PFSK-1 (cell line): ENCODE results near the gene GPR32.

Experiments
- FOXP2 ChIP-seq: optimal IDR thresholded peaks from 2 replicates; pipeline ENCODE3; 2011; ENCODE audit warnings: borderline replicate concordance, control low read depth, inconsistent platforms; ENCODE audit not compliant: insufficient read depth; ENCODE audit errors: extremely low read length, extremely low read depth
- POLR2AphosphoS5 ChIP-seq: IDR thresholded peaks from 2 replicates; pipeline ENCODE4 v1.6.1; 2012; ENCODE audit warnings: low read depth, mild to moderate bottlenecking, control low read depth, low read length, moderate library complexity
- REST ChIP-seq, 2 experiments: IDR thresholded peaks; 2 replicates each; pipeline versions ENCODE4 v1.6.1 to v1.8.0; 2011 to 2012; ENCODE audit warnings: low read depth in 2 of 2, low read length in 2 of 2, control low read depth in 1 of 2, inconsistent platforms in 1 of 2, mild to moderate bottlenecking in 1 of 2, moderate library complexity in 1 of 2; ENCODE audit not compliant: insufficient read depth in 1 of 2
- SIN3A ChIP-seq: IDR thresholded peaks from 2 replicates; pipeline ENCODE4 v1.6.1; 2012; ENCODE audit warnings: mild to moderate bottlenecking, low read length, moderate library complexity, borderline replicate concordance; ENCODE audit not compliant: insufficient read depth
- TAF1 ChIP-seq: IDR thresholded peaks from 2 replicates; pipeline ENCODE4 v1.6.1; 2012; ENCODE audit warnings: low read length, control low read depth, borderline replicate concordance; ENCODE audit not compliant: insufficient read depth

The GPR32 gene

DNA sequence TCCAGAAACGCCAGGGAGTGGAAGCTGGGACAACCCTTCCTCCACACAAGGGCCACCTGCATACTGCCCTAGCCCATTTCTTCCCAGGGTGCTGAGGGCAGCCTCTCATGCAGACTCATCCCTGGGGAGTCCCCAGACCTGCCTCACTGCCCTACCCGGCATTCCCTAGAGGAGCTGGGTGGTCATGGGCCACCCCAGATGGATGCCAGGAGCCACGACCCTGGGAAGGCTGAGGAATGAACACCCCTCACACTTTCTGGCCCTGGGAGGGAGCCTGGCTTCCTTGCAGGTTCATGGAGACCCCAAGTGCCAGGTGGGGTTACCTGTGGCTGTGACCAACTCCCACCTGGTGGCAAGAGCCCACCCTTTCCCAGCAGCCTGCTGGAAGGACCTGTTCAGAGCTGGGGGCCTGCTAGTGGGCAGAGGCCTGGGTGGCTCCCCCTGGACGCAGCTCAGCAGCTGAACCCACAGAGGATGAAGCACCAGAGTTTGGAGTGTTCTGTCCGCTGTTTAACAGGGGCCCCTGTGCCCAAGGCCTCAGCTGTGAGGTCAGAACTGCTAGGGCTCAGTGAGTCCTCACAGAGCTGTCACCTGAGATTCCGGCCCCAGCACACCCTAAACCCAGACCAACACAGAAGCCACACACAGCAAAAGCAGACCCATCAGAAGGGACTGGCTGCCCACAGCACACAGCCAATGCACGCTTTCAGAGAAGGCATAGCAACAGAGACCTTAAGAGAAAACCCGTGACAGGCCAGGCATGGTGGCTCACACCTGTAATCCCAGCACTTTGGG lies 26.6 kb downstream of the GPR32 start:
- TF ChIP-seq SIN3A = no peak
- no peak for TF ChIP-seq REST (IDR thresholded peaks at IDR 0.05; ENCODE audit: insufficient read depth in 1 of 2, low read depth in 2 of 2, low read length in 2 of 2)
- TF ChIP-seq POLR2AphosphoS5 = no peak
- no peak for TF ChIP-seq FOXP2
- no peak for TF ChIP-seq TAF1

DNA sequence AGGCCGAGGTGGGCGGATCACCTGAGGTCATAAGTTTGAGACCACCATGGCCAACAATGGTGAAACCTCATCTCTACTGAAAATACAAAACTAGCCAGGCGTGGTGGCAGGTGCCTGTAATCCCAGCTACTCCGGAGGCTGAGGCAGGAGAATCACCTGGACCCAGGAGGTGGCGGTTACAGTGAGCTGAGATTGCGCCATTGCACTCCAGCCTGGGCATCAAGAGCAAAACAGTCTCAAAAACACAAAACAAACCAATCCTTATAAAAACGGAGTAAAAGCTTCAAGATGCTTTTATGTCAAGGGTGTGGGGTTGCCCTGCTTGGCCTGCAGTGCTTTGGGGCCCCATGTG lies 27.1 kb downstream of the GPR32 start:
- no peak for TF ChIP-seq FOXP2
- no peak for TF ChIP-seq POLR2AphosphoS5
- TF ChIP-seq SIN3A = no peak
- TF ChIP-seq TAF1 = no peak
- no peak for TF ChIP-seq REST (IDR thresholded peaks at IDR 0.05; ENCODE audit: insufficient read depth in 1 of 2, low read depth in 2 of 2, low read length in 2 of 2)

DNA sequence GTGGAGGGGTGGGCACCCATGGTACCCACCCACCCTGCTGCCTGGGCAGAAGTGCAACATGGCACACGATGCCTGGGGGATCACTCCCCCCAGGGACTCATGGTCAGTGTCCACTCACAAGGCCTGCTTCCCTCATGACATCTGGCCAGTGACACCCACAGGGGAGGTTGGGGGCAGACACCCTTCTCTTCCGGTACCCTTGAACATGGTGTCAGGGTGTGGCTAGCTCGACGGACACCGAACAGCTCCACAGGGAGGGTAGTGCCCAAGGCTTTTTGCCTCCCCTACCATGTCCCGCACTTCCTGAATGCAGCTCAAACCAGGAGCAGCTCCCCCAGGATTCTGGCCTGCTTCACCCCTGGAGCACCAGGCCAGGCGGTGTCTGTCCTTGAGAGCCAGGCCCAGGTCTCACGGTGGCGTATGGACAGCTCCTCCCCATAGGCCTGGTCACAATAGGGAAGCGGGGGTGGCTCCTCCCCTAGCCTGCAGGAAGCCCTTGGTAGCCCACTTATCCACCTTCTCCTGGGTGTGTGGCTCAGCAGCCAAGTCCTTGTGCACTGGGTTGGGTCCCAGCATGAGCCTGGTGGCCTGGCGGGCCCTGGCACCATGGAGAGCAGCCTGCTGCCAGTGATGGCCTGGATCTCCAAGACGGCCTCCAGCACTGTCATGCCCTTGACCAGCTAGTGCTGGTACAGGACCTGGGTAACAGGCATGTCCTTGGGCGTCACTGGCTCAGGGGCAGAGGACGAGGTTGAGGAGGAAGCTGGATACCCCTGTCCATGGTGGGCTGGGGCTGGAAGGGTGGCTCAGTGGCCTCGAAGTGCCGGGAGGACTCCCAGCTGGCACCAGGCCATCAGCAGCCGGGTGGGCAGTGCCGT lies 27.8 kb downstream of the GPR32 start:
- TF ChIP-seq REST (IDR thresholded peaks at IDR 0.05; ENCODE audit: insufficient read depth in 1 of 2, low read depth in 2 of 2, low read length in 2 of 2) = peak; percentile 60 to 75; a peak in 2 of 4 replicates
- peak; percentile 73; the same call in 1 of the 2 replicates for TF ChIP-seq POLR2AphosphoS5
- no peak for TF ChIP-seq SIN3A

DNA sequence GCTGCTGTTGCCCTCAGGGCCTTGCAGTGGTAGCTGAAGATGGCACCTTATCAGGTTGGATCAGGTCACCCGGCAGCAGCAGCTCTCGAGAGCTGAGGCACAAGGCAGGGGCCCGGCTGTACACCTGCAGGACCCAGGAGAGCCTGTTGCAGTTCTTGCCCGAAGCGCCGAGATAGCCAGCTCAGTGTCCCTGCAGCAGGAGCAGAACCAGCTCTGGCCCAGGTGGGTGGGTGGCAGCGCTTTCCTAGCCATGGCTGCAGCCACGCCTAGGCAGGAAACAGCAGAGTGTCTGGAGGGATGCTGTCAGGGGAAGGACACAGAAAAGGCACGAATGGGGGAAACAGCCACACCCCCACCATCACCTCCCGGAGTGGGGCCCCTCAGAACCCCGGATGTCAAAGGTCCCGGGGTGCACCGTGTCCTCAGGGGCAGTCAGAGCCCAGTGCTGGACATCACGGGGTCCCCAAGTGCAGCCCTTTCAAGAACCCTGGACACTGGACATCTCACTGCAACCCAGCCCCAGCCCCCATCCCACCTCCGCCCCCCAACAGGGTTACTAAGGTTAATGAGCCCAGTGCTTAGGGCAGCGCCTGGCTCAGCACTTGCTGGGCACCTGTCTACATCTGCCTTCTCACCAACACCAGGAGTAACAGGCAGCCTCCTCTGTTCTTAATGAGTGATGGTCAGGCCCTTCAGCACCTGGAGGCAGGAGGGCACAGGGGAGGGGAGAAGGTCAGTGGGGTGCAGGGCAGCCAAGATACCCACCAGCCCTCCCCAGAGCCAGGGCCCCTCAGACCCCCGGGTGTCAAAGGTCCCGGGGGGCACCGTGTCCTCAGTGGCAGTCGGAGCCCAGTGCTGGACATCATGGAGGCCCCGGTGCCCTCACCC lies 28.6 kb downstream of the GPR32 start:
- no peak for TF ChIP-seq SIN3A
- no peak for TF ChIP-seq REST (IDR thresholded peaks at IDR 0.05; ENCODE audit: insufficient read depth in 1 of 2, low read depth in 2 of 2, low read length in 2 of 2)
- peak; percentile 10; the same call in 1 of the 2 replicates for TF ChIP-seq POLR2AphosphoS5
